ENCODE measurements around the gene HEG1.

HEG1 gene

GRCh38 chr3:125045965-125046364 lies 9.8 kb downstream of the HEG1 start:
- no peak for DNase-seq

DNA sequence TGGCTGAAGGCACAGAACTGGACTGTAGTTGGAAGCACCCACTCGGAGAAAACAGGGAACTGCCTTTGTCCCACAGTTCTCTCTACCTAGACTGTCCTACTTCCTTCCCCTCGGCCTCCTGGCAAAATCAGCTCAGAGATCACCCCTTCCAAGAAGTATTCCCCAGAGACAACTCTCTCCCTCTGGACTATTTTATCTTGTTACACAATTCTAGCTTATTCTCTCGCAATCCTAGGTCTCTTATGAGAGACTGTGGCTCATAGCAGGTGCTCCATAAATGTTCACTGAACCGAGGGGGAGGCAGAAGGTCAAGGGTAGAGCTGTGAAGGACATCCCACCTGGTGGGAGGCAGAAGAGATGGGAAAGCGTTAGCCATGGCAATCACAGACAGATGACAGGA lies 10.6 kb downstream of the HEG1 start:
- DNase-seq = no peak

GRCh38 chr3:125043599-125044151 lies 12.1 kb downstream of the HEG1 start:
- DNase-seq = no peak

DNA sequence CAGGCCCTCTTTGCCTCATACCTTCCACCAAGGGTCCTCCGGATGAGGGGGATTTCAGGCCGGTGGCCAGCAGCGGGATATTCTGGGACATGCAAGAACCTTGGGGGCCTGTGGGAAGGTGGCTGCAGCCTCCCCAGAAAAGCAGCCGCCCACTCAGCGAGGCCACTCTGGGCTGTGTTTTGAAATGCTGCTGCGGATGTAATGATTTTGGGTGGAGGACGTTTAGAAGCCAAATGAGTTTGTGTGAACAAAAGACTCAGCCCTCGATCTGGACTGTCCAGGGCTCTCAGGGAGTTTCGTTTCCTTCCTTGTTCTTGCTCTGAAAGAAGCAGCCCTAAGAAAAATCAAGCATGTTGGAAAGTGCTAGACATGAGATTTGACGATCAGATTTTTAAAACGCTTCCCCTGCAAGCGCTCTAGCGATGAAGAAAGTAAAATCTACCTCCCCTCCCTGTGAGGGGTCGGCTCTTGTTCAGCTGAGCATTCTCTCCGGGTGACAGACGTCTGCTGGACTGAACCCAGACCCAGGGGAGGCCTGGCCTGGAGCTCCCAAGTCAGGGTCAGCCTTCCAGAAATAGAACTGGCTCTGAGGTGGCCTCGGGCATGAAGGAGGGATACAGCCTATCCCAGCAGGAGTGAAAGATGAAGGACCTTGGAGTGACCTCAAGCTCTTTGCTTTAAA lies 12.9 kb downstream of the HEG1 start:
- peak; percentile 60 for DNase-seq

GRCh38 chr3:125039131-125040100 lies 16.4 kb downstream of the HEG1 start:
- DNase-seq = no peak

- no peak for DNase-seq
These were observed 18.2 kb downstream of the HEG1 start for GRCh38 chr3:125037498-125038150.

- no peak for DNase-seq
These were observed 20.6 kb downstream of the HEG1 start for GRCh38 chr3:125035217-125035616.

GRCh38 chr3:125033616-125034015 lies 22.2 kb downstream of the HEG1 start:
- no peak for DNase-seq

GRCh38 chr3:125033135-125033534 lies 22.7 kb downstream of the HEG1 start:
- peak; percentile 53 for DNase-seq

DNA sequence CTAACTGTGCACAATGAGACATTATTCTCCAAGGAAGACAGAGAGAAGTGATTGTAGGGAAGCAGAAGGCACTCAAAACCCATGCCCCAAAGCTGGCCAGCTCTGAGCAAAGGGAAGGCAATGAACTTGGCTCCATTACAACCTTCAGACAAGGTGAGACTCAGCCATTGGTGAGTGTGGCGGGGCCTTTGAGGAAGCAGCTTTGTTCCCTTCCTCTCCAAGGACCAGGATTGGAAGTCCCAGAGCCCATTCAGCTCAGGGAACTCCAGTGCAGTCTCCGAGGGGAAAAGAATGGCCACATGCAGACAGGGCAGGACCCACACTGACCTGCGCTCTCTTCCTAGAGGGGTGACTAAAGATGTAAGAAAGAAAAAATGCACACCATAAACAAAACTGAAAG lies 23.1 kb downstream of the HEG1 start:
- no peak for DNase-seq

- DNase-seq = no peak
These were observed 23.6 kb downstream of the HEG1 start for GRCh38 chr3:125032100-125032643.

- DNase-seq = no peak
These were observed 24.3 kb downstream of the HEG1 start for GRCh38 chr3:125031544-125031943.

- no peak for DNase-seq
These were observed 27.1 kb downstream of the HEG1 start for GRCh38 chr3:125028657-125029056.

- DNase-seq = no peak
These were observed 30.2 kb downstream of the HEG1 start for GRCh38 chr3:125025642-125026041.

DNA sequence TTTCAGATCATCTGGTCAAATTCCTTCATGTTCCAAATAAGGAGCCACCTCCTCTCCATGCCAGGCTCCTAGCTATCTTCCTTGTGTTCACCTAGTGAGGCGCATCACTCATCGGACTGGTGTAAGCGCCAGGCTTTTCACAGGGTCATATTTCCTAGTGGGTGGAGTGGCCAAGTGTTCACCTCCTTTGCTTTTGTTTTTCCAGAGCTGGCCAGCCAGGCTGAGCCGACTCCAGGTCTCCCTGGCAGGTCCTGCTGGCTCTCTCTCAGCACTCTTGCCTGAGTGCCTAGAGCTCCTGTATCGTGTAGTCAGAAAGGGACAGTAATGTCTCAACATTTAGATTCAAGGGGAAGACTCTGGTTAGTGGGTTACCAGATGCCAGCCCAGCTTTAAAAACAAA lies 31.0 kb downstream of the HEG1 start:
- DNase-seq = peak; percentile 65

DNA sequence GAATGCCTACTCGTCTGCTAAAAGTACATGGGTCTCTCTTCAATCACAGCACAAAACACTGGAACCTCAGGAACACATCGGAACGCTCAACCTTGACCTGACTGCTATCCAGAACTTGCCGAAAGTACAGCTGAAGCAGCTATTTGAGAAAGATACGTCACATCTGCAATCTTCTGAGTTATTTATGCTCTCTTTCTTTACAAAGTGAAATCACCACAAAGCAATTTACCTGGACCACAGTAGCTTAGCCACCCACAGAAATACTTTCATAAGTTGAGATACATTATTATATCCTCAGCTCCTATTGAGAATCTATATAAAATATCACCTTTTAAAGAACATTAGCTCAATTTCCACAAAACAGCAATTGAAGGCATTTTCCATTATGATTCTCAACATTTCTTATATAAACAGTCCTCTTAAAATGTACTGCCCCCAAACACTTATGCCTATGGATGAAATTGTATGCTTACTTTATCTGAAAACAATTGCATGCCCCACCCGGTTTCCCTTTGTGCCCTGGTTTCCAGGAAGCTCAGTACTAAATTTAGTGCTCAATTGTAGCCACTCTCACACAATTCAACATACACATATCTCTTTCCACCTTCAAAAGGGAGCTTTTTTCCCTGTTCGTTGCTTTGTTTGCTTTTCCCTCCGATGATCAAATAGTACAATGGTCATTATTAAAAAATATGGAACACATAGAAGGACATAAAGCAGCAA lies 31.8 kb downstream of the HEG1 start:
- DNase-seq = no peak

GRCh38 chr3:125022206-125022605 lies 33.6 kb downstream of the HEG1 start:
- DNase-seq = no peak

DNA sequence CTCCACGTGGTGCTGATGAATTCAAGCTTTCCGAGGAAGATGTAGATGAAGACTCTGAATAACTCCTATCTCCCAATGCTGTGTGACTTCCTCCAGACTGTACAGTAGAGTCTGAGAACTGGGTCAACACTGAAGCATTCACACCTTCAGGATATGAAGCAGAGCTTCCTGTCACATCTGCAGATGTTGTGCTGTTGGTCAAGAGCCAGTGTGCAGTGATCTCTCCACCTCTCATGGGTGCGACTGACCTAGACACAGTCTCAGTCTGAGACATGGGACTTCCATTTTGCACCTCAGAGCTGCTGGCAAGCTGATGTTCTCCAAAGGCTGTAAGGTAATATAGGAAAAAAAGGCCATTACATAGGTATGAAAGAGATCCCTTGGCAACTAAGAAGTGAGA lies 36.5 kb downstream of the HEG1 start:
- DNase-seq = no peak

DNA sequence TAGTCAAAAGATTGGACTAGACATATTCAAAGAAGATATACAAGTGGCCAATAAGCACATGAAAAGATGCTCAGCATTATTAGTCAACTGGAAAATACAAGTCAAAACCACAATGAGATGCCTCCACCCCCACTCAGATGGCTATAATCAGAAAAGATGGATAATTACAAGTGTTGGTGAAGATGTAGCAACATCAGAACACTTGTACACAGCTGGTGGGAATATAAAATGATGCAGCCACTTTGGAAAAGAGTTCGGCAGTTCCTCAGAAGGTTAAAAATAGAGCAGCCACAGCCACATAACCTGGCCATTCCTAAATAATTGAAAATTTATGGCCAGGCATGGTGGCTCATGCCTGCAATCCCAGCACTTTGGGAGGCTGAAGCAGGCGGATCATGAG lies 38.4 kb downstream of the HEG1 start:
- DNase-seq = no peak

GRCh38 chr3:125014570-125015179 lies 41.1 kb downstream of the HEG1 start:
- DNase-seq = no peak

DNA sequence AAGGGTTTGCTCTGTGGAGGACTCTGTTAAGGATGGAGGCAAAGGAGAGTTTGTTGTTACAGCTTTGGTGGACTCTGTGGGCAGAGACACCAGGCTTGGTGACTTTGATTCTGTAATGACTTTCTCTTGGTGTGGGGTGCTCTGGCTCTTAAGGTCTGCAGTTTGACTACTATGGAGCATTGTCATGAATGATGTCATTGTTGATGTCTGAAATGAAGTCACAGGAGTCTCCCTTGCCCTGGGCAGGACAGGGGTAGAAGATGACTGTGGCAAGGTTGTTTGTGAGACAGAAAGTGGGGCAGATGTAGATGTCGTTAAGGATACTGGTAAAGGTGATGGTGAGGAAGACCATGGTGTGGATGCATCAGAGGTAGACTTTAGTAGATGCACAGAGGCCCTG lies 42.7 kb downstream of the HEG1 start:
- no peak for DNase-seq

- DNase-seq = no peak
These were observed 43.9 kb downstream of the HEG1 start for GRCh38 chr3:125011941-125012340.
